Right ventricle myocardium inferior (tissue), 1 donor: Measurements from ENCODE around the gene KCTD7. TPM values are rescaled to one million over a fixed set of nuclear protein-coding genes. Genes with fewer than 3 reads are reported as not detected.

Experiments
- total RNA-seq: library from RNA; stranded (reverse); fragmentation: NEBNext Ultra II Directional; extraction: Animal tissue kit (Norgen Biotek cat#: 25700); gene quantifications from one replicate; pipeline ENCODE4 v1.2.1, GENCODE V29; 2021
- donor health status: DM: no; HTN: yes; CAD: no; lungs with severe emphysema.

Gene KCTD7
- total RNA-seq, 1 donor from 2014 or later: 7.8 TPM

Other genes starting within 250 kb of the KCTD7 start
- 16.4 TPM for gene RABGEF1, start 111.9 kb downstream of the KCTD7 start, total RNA-seq